ENCODE data around the gene KLHDC10. TPM values are rescaled to one million over a fixed set of nuclear protein-coding genes. Genes with fewer than 3 reads are reported as not detected.

The KLHDC10 gene
- polyA plus RNA-seq, 1 donor from 2014 or later: 59.1 TPM

DNA sequence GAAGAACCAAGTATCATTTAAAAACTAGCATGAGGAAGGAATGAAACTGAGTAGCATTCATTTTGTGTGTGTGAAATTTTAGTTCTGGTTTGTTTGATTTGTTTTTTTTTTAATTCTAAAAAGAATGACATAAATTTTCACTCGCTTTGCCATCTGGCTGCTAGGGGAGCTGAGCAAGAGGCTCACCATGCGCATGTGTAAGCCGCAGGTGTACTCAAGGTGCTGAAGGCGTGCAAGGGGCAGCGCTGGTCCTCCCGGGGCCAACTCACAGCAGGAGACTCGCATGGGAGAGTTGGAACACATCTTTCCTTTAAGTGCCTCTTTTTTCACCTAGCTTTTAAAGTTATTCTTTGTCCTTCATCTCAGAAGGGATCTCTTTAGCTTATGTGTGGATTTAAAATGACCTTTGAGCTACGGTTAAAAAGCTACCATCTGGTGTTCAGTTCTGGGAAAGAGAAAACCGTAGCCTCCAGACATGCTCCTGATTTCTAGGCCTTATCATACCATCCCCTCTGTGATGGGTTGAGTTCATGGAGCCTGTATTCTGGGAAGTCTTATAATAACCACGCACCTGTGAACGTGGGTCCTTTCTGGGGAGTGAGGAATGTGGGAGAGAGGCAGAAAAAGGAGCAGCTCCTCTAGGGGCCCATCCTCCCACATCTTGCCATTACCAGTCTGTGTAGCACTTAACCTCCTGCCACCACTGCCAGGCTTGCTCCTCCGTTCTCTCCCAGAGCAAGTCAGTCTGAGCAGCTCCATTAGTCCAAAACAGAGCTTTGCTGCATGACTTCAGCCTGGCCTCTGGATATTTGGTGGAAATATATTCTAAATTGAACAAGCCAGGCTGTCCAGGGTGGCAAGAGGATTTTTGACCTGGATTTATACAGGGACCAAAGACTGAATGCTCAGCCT, 61.9 kb downstream of the KLHDC10 start:
- H3K9me2 ChIP-seq (ENCODE audit: insufficient read depth, low read length): no peaks in the 10 kb centered on the region
- no peak overlapping the region for H3K27ac ChIP-seq (ENCODE audit: low read length)

DNA sequence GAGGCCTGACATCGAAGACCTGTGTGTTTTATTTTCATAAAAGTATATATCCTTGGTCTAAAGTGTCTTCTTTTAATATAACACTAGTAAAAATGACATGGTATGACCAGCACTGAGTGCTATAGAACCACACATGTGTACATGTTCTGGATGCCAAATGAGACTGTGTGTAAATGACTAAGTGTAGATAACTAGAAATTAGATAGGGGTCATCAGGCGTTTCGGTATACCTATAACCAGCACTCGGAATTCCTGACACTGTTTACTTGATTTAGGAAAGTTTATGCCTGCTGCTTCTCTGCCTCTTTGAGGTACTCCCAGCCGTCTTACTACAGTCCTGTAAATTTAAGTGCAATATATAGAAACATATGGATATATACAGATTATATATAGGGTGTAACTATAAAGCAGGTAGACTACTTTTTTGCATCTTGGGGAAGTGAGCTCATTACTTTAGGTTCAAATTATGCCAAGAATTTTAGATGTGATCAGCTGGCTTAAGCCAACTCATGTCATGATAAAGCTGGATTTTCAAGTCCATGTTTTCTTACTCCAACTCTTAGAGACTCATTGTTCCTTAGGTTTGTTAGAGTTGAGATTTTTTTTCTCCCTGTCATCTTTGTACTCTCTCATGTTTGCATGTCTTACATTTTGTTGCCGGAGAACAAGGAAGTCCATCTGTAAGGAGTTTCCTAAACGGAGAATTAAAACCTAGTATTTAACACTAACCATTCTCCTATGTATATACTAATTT, 62.9 kb downstream of the KLHDC10 start:
- H3K27ac ChIP-seq (ENCODE audit: low read length): no peak overlapping the region
- H3K4me2 ChIP-seq (ENCODE audit: low read length): no peak overlapping the region
- H3K9me2 ChIP-seq (ENCODE audit: insufficient read depth, low read length): no peaks in the 10 kb centered on the region
- no peak overlapping the region for H3K9ac ChIP-seq (ENCODE audit: low read length)
- H3K79me2 ChIP-seq (replicated peaks; ENCODE audit: insufficient read depth, low read length): no peaks in the 10 kb centered on the region
- H3F3A ChIP-seq (ENCODE audit: insufficient read depth, low read length, poor library complexity, severe bottlenecking): no peaks in the 10 kb centered on the region
- no peaks in the 10 kb centered on the region for H4K20me1 ChIP-seq (ENCODE audit: insufficient read depth)
- no peaks in the 10 kb centered on the region for H3K9me3 ChIP-seq (ENCODE audit: low read length)
- no peak overlapping the region for H3K4me3 ChIP-seq (ENCODE audit: low read length)
- no peaks in the 10 kb centered on the region for H3K27me3 ChIP-seq (ENCODE audit: insufficient read depth, low read depth, low read length)
- no peak overlapping the region for H2AFZ ChIP-seq (ENCODE audit: low read depth, low read length)
- H3K36me3 ChIP-seq (ENCODE audit: insufficient read depth, low read length): peaks cover 20% of the 10 kb centered on the region
- no peak for TF ChIP-seq POLR2AphosphoS5 (IDR thresholded peaks at IDR 0.05)
- no peak for TF ChIP-seq SMC3 (conservative IDR thresholded peaks at IDR 0.05; ENCODE audit: poor library complexity)
- no peak for TF ChIP-seq TAF1 (IDR thresholded peaks at IDR 0.05; ENCODE audit: low read depth)
- no peak for TF ChIP-seq RAD21 (conservative IDR thresholded peaks at IDR 0.05)
- TF ChIP-seq, protein P1, sequence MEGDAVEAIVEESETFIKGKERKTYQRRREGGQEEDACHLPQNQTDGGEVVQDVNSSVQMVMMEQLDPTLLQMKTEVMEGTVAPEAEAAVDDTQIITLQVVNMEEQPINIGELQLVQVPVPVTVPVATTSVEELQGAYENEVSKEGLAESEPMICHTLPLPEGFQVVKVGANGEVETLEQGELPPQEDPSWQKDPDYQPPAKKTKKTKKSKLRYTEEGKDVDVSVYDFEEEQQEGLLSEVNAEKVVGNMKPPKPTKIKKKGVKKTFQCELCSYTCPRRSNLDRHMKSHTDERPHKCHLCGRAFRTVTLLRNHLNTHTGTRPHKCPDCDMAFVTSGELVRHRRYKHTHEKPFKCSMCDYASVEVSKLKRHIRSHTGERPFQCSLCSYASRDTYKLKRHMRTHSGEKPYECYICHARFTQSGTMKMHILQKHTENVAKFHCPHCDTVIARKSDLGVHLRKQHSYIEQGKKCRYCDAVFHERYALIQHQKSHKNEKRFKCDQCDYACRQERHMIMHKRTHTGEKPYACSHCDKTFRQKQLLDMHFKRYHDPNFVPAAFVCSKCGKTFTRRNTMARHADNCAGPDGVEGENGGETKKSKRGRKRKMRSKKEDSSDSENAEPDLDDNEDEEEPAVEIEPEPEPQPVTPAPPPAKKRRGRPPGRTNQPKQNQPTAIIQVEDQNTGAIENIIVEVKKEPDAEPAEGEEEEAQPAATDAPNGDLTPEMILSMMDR (IDR thresholded peaks at IDR 0.05; ENCODE audit: poor library complexity, severe bottlenecking): no peak
- TF ChIP-seq EP300 (conservative IDR thresholded peaks at IDR 0.05; ENCODE audit: poor library complexity, severe bottlenecking): no peak
- TF ChIP-seq EZH2 (IDR thresholded peaks at IDR 0.05; ENCODE audit: borderline replicate concordance, insufficient read depth, low read length, poor library complexity, severe bottlenecking): no peak
- TF ChIP-seq MXI1 (conservative IDR thresholded peaks at IDR 0.05; ENCODE audit: poor library complexity, severe bottlenecking): no peak

More for the DNA sequence above, 61.9 kb downstream of the KLHDC10 start:
- no peaks in the 10 kb centered on the region for H3F3A ChIP-seq (ENCODE audit: insufficient read depth, low read length, poor library complexity, severe bottlenecking)
- no peak overlapping the region for H3K4me3 ChIP-seq (ENCODE audit: low read length)
- peaks cover 21% of the 10 kb centered on the region for H3K36me3 ChIP-seq (ENCODE audit: insufficient read depth, low read length)
- H3K9ac ChIP-seq (ENCODE audit: low read length): no peak overlapping the region
- H3K27me3 ChIP-seq (ENCODE audit: insufficient read depth, low read depth, low read length): no peaks in the 10 kb centered on the region
- TF ChIP-seq SMC3 (conservative IDR thresholded peaks at IDR 0.05; ENCODE audit: poor library complexity): no peak
- TF ChIP-seq, protein P1 (IDR thresholded peaks at IDR 0.05; ENCODE audit: poor library complexity, severe bottlenecking): no peak
- no peak for TF ChIP-seq POLR2AphosphoS5 (IDR thresholded peaks at IDR 0.05)
- no peak for TF ChIP-seq RAD21 (conservative IDR thresholded peaks at IDR 0.05)
- no peak for TF ChIP-seq TAF1 (IDR thresholded peaks at IDR 0.05; ENCODE audit: low read depth)
- no peak for TF ChIP-seq EP300 (conservative IDR thresholded peaks at IDR 0.05; ENCODE audit: poor library complexity, severe bottlenecking)
- TF ChIP-seq MXI1 (conservative IDR thresholded peaks at IDR 0.05; ENCODE audit: poor library complexity, severe bottlenecking): no peak
- no peak for TF ChIP-seq EZH2 (IDR thresholded peaks at IDR 0.05; ENCODE audit: borderline replicate concordance, insufficient read depth, low read length, poor library complexity, severe bottlenecking)
- TF ChIP-seq, protein P2, sequence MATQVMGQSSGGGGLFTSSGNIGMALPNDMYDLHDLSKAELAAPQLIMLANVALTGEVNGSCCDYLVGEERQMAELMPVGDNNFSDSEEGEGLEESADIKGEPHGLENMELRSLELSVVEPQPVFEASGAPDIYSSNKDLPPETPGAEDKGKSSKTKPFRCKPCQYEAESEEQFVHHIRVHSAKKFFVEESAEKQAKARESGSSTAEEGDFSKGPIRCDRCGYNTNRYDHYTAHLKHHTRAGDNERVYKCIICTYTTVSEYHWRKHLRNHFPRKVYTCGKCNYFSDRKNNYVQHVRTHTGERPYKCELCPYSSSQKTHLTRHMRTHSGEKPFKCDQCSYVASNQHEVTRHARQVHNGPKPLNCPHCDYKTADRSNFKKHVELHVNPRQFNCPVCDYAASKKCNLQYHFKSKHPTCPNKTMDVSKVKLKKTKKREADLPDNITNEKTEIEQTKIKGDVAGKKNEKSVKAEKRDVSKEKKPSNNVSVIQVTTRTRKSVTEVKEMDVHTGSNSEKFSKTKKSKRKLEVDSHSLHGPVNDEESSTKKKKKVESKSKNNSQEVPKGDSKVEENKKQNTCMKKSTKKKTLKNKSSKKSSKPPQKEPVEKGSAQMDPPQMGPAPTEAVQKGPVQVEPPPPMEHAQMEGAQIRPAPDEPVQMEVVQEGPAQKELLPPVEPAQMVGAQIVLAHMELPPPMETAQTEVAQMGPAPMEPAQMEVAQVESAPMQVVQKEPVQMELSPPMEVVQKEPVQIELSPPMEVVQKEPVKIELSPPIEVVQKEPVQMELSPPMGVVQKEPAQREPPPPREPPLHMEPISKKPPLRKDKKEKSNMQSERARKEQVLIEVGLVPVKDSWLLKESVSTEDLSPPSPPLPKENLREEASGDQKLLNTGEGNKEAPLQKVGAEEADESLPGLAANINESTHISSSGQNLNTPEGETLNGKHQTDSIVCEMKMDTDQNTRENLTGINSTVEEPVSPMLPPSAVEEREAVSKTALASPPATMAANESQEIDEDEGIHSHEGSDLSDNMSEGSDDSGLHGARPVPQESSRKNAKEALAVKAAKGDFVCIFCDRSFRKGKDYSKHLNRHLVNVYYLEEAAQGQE (IDR thresholded peaks at IDR 0.05; ENCODE audit: borderline replicate concordance): no peak
- no peaks in the 10 kb centered on the region for H3K9me3 ChIP-seq (ENCODE audit: low read length)
- no peak overlapping the region for H3K4me2 ChIP-seq (ENCODE audit: low read length)
- H2AFZ ChIP-seq (ENCODE audit: low read depth, low read length): no peak overlapping the region
- no peaks in the 10 kb centered on the region for H3K79me2 ChIP-seq (replicated peaks; ENCODE audit: insufficient read depth, low read length)
- no peaks in the 10 kb centered on the region for H4K20me1 ChIP-seq (ENCODE audit: insufficient read depth)
